ENCODE results near the gene FTCDNL1.
A peak's percentile ranks its signal among the peaks of the same experiment; 100 is the strongest.

FTCDNL1 gene

GRCh38 chr2:199850718-199851500 is at the start of gene FTCDNL1:
Gene FTCDNL1, minus strand, starts transcription at chr2:199851192. Its CDS starts 2,230 bp downstream, at chr2:199848962.
- peak; percentile 3 to 21 for DNase-seq (ENCODE audit: low read depth in 2 of 2, low spot score in 1 of 2)

- DNase-seq (ENCODE audit: low read depth in 2 of 2, low spot score in 1 of 2), result no peak
Measured at GRCh38 chr2:199896617-199897016, 45.6 kb upstream of the FTCDNL1 start.

- DNase-seq (ENCODE audit: low read depth in 2 of 2, low spot score in 1 of 2), result no peak
Measured at GRCh38 chr2:199895406-199895805, 44.4 kb upstream of the FTCDNL1 start.

GRCh38 chr2:199883474-199884212 is 32.7 kb upstream of the FTCDNL1 start:
- no peak for DNase-seq (ENCODE audit: low read depth in 2 of 2, low spot score in 1 of 2)

- DNase-seq (ENCODE audit: low read depth in 2 of 2, low spot score in 1 of 2), result no peak
Measured at GRCh38 chr2:199882667-199883066, 31.7 kb upstream of the FTCDNL1 start.

GRCh38 chr2:199875400-199875799 is 24.4 kb upstream of the FTCDNL1 start:
- no peak for DNase-seq (ENCODE audit: low read depth in 2 of 2, low spot score in 1 of 2)

GRCh38 chr2:199874209-199874608 is 23.2 kb upstream of the FTCDNL1 start:
- no peak for DNase-seq (ENCODE audit: low read depth in 2 of 2, low spot score in 1 of 2)

- DNase-seq (ENCODE audit: low read depth in 2 of 2, low spot score in 1 of 2), result no peak
Measured at GRCh38 chr2:199870581-199870980, 19.6 kb upstream of the FTCDNL1 start.

GRCh38 chr2:199869653-199870052 is 18.7 kb upstream of the FTCDNL1 start:
- DNase-seq (ENCODE audit: low read depth in 2 of 2, low spot score in 1 of 2), result no peak

GRCh38 chr2:199869227-199869541 is 18.2 kb upstream of the FTCDNL1 start:
- no peak for DNase-seq (ENCODE audit: low read depth in 2 of 2, low spot score in 1 of 2)

GRCh38 chr2:199868431-199869226 is 17.6 kb upstream of the FTCDNL1 start:
- DNase-seq (ENCODE audit: low read depth in 2 of 2, low spot score in 1 of 2), result no peak

- DNase-seq (ENCODE audit: low read depth in 2 of 2, low spot score in 1 of 2), result no peak
Measured at GRCh38 chr2:199865905-199866304, 14.9 kb upstream of the FTCDNL1 start.

GRCh38 chr2:199862788-199863187 is 11.8 kb upstream of the FTCDNL1 start:
- DNase-seq (ENCODE audit: low read depth in 2 of 2, low spot score in 1 of 2), result no peak

- no peak for DNase-seq (ENCODE audit: low read depth in 2 of 2, low spot score in 1 of 2)
Measured at GRCh38 chr2:199861132-199861774, 10.3 kb upstream of the FTCDNL1 start.

- no peak for DNase-seq (ENCODE audit: low read depth in 2 of 2, low spot score in 1 of 2)
Measured at GRCh38 chr2:199855812-199856211, 4.8 kb upstream of the FTCDNL1 start.

- DNase-seq (ENCODE audit: low read depth in 2 of 2, low spot score in 1 of 2), result no peak
Measured at GRCh38 chr2:199851883-199852282, 891 bp upstream of the FTCDNL1 start.

GRCh38 chr2:199851501-199851810 is 464 bp upstream of the FTCDNL1 start:
- DNase-seq (ENCODE audit: low read depth in 2 of 2, low spot score in 1 of 2), result no peak

GRCh38 chr2:199850218-199850717 is 724 bp downstream of the FTCDNL1 start:
- DNase-seq (ENCODE audit: low read depth in 2 of 2, low spot score in 1 of 2), result no peak

- DNase-seq (ENCODE audit: low read depth in 2 of 2, low spot score in 1 of 2), result no peak
Measured at GRCh38 chr2:199848389-199849130, 2.4 kb downstream of the FTCDNL1 start.

- DNase-seq (ENCODE audit: low read depth in 2 of 2, low spot score in 1 of 2), result no peak
Measured at GRCh38 chr2:199847181-199847864, 3.7 kb downstream of the FTCDNL1 start.

Data from stimulated activated CD8-positive, alpha-beta memory T cell treated with anti-CD3 and anti-CD28 coated beads, Interleukin-4, amount 100 ng/mL, for 1 hour (primary cell).